Measurements from ENCODE around the gene RAB33A.
"Not testable (repeated sequence)": the region's sequence is repeated elsewhere in the genome, so short reads cannot be mapped to it uniquely, and the experiment has no call there.

The RAB33A gene

DNA sequence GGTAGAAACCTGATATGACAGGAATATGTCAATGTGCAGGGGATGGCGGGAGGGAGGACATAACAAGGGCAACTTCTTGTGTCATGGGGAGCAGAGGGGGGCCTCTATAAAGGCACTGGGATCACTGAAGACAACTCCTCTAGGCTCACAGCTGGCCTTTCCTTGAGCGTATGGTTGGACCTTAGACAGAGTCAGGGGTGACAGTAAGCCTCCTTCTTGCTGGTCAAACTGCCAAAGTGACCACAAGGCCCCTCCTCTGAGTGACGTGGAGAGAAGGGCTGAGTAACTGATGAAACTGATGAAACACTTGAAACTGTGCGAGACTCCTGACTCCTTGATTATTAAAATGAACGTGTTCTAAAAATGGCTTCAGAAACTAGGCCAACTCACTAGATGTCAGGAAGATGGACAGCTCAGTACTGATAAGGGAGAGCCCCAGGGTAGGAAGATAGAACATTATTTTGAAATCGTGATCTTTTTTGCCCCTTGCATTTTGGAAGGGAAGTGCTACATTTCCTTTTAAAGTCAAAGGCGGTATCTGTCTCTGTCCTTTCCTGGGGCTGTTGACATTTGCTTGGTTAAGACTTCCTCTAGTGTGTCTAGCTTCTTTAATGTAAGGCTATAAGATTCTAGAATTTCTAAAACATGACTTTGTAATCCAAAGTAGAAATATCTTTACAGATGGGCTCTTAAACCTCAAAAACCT lies 1.6 kb downstream of the RAB33A start:
- peak; percentile 55 for DNase-seq

DNA sequence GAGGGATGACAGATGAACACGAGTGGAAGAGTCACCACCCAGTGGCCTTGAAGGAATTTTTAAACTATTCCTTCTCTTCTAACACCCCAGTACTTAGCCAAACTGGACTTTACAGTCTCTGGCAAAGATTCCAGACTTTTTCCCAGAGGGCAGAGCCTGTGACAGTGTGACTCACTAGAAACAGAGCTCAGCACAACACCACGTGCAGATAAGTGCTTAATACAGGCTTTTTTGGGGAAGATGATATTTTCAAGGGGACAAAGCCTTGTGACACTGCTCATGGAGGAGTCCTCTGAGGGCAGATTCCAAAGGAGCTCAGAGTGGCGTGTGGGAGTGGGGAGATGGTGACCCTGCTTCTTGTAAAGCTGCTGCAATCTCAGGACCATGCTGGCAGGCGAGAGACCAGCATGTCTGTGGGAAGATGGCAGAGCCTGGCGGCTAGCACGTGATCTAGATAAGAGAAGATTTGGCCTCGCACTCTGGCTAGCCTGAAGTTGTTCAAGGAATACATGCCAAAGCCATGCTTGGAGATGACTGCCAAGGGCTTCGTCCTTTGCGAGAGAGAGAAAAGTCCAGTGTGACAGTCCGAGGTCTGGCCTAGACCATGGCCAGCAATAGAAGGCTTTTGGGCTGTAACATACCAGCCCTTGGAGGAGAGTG lies 2.4 kb downstream of the RAB33A start:
- DNase-seq = peak; percentile 46

DNA sequence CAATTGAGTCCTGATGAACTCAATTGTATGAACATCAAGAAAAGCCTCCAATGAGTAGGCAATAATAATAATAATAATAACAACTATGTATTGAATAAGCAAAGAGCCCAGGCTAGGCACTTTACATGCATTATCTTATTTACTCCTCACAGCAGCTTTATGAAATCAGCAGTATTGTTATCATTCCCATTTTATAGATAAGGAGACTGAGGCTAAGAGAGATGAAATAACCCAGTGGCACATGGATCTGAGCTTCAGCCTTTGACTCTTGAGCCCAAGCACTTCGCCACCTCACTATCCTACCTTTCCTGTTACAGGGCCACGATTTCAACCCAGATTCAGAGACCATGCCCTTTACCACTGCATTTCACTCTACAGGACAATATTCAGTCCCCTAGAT lies 3.2 kb downstream of the RAB33A start:
- no peak for DNase-seq

DNA sequence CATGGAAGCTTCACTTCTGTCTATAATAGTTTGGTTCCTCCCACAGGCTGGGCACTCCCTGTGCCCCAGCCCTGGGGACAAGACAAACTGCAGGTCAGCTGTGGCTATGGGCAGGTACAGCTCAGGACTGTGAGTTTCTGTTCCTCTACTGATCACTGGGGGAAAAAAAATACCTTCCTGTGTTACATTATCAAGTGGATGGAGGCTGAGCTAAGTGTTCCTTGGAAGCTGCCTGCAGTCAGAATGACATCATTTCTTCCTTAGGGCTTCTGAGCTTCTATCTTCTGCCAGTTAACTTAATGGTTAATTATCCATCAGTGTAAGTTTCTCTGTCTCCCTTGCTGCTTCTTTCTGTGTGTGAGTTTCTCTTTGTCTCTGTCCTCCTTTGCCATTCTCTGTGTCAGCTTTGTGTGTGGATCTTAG lies 4.6 kb downstream of the RAB33A start:
- no peak for DNase-seq

DNA sequence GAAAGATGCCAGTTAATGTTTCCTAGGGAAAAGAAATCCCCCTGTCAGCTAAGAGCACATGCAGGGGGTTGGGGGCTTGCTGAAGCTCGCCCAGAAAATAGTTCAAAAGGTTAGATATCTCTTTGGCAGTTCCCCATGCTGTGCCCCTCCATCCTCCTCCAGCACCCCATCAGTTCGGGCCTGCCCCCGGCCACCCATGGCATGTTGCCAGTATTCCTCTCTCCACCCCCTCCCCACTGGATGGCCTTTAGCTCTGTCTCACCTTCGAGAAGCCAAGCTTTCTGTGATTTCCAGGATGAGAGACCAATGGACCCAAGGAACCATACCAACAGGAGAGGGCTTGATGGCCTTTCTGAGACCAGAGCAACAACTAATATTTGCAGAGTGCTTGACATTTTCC lies 5.2 kb downstream of the RAB33A start:
- no peak for DNase-seq

DNA sequence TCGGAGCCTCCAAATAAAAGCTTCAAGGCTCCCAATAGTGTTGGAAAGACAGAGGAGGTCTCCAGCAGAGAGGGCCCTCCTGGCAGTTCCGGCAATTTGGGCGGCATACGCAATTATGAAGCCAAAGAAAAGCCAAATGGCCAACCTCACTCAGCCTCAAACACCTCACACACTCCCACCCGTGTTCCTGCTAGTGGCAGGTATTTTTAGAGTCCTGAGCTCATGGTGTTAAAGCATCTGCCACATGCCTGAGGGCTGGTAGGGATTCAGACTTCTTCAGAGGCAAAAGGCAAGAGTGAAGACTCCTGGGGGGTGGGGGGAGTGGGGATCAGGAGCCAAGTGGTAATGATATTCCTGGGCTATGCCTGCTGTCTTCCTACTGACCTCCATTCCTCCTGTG lies 7.4 kb downstream of the RAB33A start:
- DNase-seq = no peak

DNA sequence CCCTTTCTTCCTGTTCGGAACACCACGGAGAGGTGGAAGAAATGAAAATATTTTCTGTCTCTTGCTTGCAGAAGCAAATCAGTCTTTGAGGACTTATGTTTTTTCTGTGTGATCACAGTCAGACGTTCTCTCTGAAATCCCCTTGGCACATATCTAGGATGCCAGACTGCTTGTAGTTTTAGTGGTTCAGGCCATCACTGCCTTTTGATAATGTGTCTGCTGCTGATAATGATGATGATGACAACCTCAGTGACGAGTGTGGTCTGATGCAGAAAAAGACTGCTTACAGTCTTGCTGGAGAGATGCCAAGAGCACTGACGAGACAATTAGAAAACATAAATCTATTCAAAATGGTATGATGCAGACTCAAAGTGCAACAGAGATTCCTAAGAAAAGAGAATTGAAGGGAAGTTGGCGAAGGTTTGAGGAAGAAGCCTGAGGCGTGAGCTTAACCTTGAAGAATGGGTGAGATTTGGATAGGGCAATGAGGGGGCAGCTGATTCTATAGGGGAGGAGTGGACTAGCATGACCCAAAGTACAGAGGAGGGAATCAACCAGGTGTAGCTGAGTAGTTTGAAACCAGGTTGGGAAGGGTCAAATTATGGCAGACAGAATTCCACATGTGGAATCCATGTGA lies 7.9 kb downstream of the RAB33A start:
- DNase-seq = peak; percentile 54

DNA sequence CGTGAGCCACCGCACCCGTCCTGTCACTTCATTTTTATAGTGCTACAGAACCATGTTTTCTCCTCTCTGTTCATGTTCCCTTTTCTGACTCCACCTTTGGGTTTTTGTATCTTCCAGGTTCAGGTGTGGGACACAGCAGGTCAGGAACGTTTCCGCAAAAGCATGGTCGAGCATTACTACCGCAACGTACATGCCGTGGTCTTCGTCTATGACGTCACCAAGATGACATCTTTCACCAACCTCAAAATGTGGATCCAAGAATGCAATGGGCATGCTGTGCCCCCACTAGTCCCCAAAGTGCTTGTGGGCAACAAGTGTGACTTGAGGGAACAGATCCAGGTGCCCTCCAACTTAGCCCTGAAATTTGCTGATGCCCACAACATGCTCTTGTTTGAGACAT lies 12.4 kb downstream of the RAB33A start:
- no peak for DNase-seq

DNA sequence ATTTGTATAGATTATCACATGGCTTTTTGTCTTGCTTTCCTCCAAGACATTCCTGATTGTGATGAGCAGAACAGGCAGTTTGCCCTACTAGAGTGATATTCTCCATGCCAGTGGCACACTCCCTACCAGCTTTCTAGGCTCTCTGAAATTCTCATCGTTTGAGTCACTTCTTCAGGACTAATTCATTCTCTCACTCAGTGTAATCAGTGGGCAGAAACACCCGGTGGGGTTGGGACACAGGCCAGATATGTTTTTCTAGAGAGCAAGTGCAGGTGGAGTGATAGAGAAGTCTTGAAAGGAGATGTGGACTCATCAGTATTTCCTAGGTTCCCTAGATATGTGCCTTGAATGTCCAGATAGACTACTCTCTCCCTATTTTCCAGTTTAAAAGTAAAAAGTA lies 13.1 kb downstream of the RAB33A start:
- DNase-seq = no peak

DNA sequence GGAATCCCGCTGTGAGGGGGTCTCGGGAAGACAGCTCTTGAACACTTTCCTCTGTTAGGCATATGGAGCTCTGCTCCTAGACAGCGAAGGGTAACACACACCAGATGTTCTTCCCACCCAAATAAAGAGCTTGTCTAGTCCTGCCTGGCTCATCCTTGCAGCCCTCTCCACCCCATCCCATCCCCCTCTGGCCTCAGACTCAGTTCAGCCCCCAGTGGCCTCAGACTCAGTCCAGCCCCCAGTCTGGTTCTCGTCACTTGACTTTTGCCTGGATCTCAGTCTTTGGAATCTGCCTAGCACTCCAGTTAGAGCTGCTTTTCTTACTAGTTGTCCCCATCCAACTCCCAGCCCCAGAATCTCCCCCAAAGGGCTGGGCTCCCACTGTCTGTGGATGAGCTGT lies 14.9 kb downstream of the RAB33A start:
- DNase-seq = no peak

DNA sequence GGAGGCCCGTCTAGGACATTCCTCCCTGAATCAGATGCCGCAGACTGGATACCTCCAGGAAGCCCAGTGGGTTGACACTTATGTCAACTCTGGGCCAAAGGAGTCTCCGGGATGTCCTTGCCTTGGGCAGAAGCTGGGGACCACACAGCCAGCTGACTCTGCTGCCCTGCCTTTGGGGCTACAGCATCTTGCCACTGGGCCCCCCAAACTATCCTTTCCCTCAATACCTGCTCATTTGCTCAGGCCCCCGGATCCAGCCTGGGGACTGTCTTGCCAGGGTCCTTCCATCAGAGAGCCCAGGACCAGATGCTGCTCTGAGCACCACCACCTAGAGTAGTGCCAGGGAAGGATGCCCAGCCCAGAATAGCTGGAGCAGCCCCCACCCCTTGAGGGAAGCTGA lies 19.0 kb downstream of the RAB33A start:
- no peak for DNase-seq

DNA sequence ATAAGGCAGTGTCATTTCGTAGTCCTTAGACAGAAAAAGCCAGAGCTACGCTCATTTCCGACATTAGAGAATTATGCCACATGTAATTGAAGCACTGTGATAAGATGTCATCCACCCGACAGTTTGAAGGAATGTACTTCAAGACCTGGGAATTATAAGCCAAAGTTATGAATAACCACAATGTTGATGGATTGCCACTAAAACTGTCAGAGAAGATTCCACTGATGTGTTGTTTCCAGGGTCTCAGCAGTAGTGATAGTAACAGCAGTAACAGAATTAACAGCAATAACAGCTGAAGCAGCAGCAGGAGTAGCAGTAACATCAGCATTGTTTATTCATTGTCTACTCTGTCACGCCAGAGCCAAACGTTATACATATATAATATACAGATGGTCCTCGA lies 24.7 kb downstream of the RAB33A start:
- peak; percentile 71 for DNase-seq

DNA sequence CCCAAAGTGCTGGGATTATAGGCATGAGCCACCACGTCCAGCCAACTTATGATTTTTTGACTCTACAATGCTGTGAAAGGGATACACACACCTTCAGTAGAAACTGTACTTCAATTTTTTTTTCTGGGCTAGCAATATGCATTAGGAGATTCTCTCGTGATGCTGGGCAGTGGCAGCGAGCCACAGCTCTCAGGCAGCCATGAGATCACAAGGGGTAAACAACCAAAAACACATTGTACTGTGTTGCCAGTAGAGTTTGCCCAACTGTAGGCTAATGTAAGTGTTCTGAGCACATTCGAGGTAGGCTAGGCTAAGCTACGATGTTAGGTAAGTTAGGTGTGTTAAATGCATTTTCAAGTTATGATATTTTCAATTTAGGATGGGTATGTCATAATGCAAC lies 25.7 kb downstream of the RAB33A start:
- DNase-seq = no peak

DNA sequence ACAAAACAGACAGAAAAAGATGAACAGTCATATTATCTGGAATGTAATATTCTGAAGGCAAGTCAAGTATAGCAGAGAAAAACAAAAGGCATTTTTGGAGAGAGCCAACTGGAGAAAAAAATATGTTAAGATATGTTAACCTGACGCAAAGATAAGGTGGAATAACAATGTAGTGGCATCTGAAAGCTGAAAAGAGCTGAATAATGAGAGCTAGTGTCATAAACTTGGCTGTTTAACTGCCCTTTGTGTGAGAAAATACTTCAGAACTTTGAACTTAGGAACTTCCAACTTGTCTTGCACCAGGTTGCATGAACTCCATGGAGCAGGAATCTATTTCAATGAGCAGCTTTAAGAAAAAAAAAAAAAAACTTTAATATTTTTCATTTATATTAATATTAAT lies 32.9 kb downstream of the RAB33A start:
- no peak for DNase-seq

DNA sequence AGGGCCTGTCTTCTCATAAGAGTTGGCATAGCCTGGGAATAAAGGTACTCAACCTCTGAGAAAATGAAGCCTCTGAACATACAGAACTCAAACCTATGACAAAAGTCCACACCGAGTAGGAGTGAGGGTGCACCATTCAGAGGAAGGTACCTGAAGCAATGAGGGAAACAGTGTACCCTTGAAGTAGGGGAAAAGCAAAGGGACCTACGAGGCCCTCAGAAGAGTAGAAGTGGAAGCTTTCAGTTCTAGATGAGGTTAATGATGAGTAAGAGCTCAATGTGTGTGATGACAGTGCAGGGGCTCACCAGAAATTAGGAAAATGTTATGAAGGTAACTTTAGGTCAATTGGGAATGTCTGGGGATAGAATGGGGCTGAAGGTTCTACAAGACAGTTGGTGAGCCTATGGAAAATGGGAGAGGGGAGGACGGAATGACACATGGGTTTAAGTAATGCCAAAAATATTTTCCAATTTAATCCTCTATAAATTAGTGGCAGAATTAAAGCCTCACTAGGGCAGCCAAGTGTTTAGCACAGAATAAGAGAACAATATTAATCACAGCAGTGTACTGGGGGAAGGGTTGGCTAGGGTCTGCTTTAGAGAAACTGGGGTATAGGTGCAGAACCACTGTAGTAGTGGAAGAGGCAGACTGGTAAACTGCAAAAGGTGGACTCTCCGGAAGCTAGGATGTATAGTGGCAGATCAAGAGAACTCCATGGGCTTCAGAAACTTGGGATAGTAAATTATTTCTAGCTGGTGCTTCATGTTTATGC lies 39.8 kb downstream of the RAB33A start:
- DNase-seq = no peak

DNA sequence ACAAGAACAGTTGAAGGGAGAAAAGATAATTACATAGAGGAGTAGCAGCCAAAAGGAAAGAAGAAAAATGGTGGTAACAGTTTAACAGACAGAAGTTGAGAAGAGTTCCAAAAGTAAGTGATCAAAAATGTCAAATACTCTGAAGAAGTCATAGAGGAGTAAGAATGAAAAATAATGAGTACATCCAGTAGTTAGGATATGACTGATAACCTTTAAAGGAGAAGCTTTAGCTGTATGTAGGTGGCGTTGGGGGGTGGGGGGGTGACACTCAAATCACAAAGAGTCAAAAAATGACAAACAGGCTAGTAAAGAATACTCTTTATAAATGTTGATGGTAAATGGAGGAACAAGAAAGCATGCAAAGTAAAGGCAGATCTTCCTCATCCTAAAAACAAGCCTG lies 40.6 kb downstream of the RAB33A start:
- DNase-seq = no peak

DNA sequence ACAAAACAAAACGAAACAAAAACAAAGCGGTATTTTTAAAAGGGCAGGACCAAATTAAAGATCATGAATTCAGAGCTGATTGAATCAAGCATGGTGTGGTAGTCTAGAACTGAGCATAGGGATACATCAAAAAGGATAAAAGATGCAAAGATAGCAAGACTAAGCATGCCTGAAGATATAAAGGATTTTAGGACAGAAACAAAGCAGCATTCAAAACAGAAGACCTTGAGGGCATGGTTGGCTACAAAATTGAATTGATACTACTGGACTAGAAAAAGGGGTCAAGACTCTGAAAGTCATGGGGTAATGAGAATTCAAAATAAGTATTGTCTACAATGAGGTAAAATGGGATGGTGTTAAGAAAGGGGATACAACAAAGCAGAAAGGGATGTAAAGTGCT lies 41.6 kb downstream of the RAB33A start:
- DNase-seq = no peak

DNA sequence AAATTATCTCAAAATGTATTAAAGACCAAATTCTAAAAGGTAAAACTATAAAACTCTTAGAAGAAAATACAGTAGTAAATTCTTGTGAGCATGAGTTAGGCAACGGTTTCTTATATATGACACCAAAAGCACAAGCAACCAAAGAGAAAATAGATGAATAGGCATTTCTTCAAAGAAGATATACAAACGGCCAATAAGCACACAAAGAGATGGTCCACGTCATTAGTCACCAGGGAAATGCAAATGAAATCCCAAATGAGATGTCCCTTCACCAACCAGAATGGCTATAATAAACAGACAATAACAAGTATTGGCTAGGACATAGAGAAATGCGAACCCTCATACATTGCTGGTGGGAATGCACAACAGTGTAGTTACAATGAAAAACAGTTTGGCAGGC lies 44.6 kb downstream of the RAB33A start:
- no peak for DNase-seq

DNA sequence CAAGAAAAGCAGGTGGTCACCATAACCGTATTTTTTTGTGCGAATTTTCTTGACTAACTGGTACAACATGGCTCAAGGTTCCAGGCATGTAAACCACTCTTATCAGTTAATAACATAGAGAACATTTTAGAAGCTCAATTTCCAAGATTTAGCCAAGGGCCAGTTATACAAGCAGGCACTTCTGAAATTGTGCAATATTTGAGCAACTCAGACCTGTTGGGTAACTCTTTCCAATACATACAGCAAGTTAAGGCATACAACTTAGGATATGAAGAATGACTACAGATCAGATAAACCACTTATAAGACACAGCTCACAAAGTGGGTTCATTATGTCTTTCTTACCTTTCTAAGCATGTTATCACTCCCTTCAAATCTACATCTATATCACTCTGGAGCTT lies 53.0 kb downstream of the RAB33A start:
- no peak for DNase-seq

DNA sequence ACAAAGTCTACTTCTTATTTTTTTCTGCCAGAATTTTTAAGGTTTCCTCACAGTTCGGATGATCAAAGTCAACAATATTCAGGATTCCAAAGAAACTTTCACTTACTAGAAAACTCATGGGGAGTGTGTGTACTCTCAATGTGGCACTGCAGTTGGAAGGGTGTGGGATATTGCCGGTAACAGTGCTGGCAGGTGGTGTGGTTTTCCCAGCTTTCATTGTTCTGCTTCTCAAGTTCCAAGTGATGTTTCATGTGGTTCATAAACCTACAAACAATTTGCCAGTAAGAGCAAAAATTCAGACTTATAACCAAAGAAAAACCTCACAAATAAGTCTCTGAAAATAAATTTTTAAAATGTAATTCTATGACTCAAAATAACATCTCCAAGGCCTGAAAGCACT lies 57.1 kb downstream of the RAB33A start:
- DNase-seq = no peak

DNA sequence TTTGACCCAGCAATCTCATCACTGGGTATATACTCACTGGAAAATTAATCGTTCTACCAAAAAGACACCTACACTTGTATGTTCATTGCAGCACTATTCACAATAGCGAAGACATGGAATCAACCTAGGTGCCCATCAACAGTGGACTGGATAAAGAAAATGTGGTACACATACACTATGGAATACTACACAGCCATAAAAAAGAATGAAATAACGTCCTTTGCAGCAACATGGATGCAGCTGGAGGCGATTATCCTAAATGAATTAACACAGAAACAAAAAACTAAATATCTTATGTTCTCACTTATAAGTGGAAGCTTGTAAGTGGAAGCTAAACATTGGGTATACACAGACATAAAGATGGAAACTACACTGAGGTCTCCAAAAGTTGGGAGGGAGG lies 59.4 kb downstream of the RAB33A start:
- not testable (repeated sequence) for DNase-seq

All from fibroblast of skin of right quadriceps (primary cell).